HEK293T (cell line): ENCODE measurements around the gene SEMA3D.
A peak's percentile ranks its signal among the peaks of the same experiment; 100 is the strongest.

Experiments
- CTCF ChIA-PET: fragments of 350-600 bp; formaldehyde crosslinking; extraction: SDS; loops from one replicate; lab custom pipeline; 2021; ENCODE audit warnings: antibody characterized with exemption, inconsistent platforms; lab: Yijun Ruan, JAX
- POLR2A ChIA-PET: fragments of 350-600 bp; formaldehyde crosslinking; extraction: SDS; loops from one replicate; lab custom pipeline; 2020; ENCODE audit warnings: antibody characterized with exemption, inconsistent platforms; lab: Yijun Ruan, JAX
- DNase-seq: peaks from one replicate; pipeline ENCODE4 v3.0.0; 2012; ENCODE audit warnings: mixed read lengths; ENCODE audit errors: extremely low spot score
- ARNT ChIP-seq: fragments of 450-650 bp; IDR thresholded peaks from 2 replicates; pipeline ENCODE4 v1.6.1; 2017; ENCODE audit warnings: mild to moderate bottlenecking
- BHLHE40 ChIP-seq: fragments of 450-650 bp; IDR thresholded peaks from 2 replicates; pipeline ENCODE4 v1.6.1; 2016; ENCODE audit warnings: mild to moderate bottlenecking, moderate library complexity, borderline replicate concordance
- CTBP1 ChIP-seq: fragments of 450-650 bp; IDR thresholded peaks from 2 replicates; pipeline ENCODE4 v1.6.1; 2016; ENCODE audit warnings: borderline replicate concordance
- ELF4 ChIP-seq: fragments of 450-650 bp; IDR thresholded peaks from 2 replicates; pipeline ENCODE4 v1.6.1; 2017; ENCODE audit warnings: antibody characterized with exemption
- FOXA1 ChIP-seq: fragments of 450-650 bp; IDR thresholded peaks from 2 replicates; pipeline ENCODE4 v1.6.1; 2016; ENCODE audit warnings: mild to moderate bottlenecking
- FOXK2 ChIP-seq: fragments of 450-650 bp; IDR thresholded peaks from 2 replicates; pipeline ENCODE4 v1.6.1; 2016; ENCODE audit warnings: mild to moderate bottlenecking
- FOXM1 ChIP-seq: fragments of 450-650 bp; IDR thresholded peaks from 2 replicates; pipeline ENCODE4 v1.6.1; 2017; ENCODE audit warnings: mild to moderate bottlenecking, borderline replicate concordance
- HDGF ChIP-seq: fragments of 450-650 bp; IDR thresholded peaks from 2 replicates; pipeline ENCODE4 v1.6.1; 2017; ENCODE audit warnings: antibody characterized with exemption, borderline replicate concordance
- L3MBTL2 ChIP-seq: fragments of 450-650 bp; conservative IDR thresholded peaks from 2 replicates; pipeline ENCODE4 v1.6.1; 2016; ENCODE audit warnings: mild to moderate bottlenecking
- LEF1 ChIP-seq: fragments of 450-650 bp; IDR thresholded peaks from 2 replicates; pipeline ENCODE4 v1.6.1; 2017; ENCODE audit warnings: mild to moderate bottlenecking, borderline replicate concordance
- NFRKB ChIP-seq: fragments of 450-650 bp; IDR thresholded peaks from 2 replicates; pipeline ENCODE4 v1.6.1; 2016; ENCODE audit warnings: mild to moderate bottlenecking, moderate library complexity
- PKNOX1 ChIP-seq: fragments of 450-650 bp; IDR thresholded peaks from 2 replicates; pipeline ENCODE4 v1.6.1; 2016
- SP1 ChIP-seq: fragments of 450-650 bp; IDR thresholded peaks from 2 replicates; pipeline ENCODE4 v1.6.1; 2017
- SUZ12 ChIP-seq: fragments of 450-650 bp; IDR thresholded peaks from 2 replicates; pipeline ENCODE4 v1.6.1; 2016; ENCODE audit warnings: mild to moderate bottlenecking
- TARDBP ChIP-seq: fragments of 450-650 bp; IDR thresholded peaks from 2 replicates; pipeline ENCODE4 v1.6.1; 2016
- ZNF384 ChIP-seq: fragments of 450-650 bp; IDR thresholded peaks from 2 replicates; pipeline ENCODE4 v1.6.1; 2016

The SEMA3D gene

GRCh38 chr7:85167636-85168035, 19.2 kb downstream of the SEMA3D start:
- no peak for DNase-seq
- POLR2A ChIA-PET: no interaction called here
- CTCF ChIA-PET: no interaction called here
- TF ChIP-seq L3MBTL2 (no peak), ZNF384 (no peak), FOXK2 (no peak), SUZ12 (no peak), BHLHE40 (no peak), FOXA1 (no peak), PKNOX1 (no peak)

DNA sequence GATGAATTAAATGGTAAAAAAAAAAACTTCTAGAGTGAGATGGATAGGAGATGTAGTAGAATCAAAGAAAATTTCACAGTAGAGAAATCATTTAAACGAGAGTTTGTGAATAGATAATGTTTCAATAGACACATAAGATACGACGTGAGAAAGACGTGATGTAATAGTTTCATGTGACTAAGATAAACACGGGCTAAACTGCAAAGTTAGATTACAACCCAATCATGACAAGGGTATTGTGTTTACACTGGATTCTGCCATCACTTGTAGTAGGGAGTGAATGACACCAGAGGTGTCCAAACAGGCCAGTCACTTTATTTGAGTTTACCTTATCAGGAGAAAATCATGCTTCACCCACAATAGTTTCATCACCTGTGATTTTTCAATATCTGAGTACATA, 21.6 kb downstream of the SEMA3D start:
- ChIA-PET CTCF (no interaction called here), POLR2A (no interaction called here)
- DNase-seq: no peak
- TF ChIP-seq PKNOX1: no peak
- no peak for TF ChIP-seq SUZ12
- TF ChIP-seq HDGF: no peak
- no peak for TF ChIP-seq LEF1

DNA sequence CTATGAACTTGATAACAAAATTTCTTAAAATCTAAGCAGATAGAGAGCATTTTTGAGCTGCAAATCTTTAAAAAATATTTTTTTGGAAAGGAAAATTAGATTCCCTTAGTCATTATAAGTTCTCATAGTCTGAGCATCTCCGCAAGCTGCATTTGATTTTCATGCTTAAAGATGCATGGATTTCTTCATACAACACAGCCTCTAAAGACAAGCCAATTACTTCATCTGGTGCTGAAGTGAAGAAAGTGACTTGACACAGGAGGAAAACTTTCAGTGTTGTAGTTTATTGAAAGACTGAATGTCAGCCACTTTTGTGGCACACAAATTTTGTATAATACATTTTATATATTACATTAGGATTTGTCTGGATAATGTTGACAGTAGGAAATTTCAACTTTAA, 22.5 kb downstream of the SEMA3D start:
- no peak for TF ChIP-seq LEF1
- TF ChIP-seq HDGF: no peak
- TF ChIP-seq NFRKB: no peak
- TF ChIP-seq ELF4: no peak
- TF ChIP-seq CTBP1: no peak
- no peak for TF ChIP-seq TARDBP
- no peak for TF ChIP-seq FOXA1
- no peak for TF ChIP-seq ARNT
- TF ChIP-seq FOXK2: no peak
- no peak for TF ChIP-seq SUZ12
- TF ChIP-seq SP1: no peak
- TF ChIP-seq FOXM1: no peak
- POLR2A ChIA-PET: no interaction called here
- CTCF ChIA-PET: no interaction called here
- no peak for DNase-seq

DNA sequence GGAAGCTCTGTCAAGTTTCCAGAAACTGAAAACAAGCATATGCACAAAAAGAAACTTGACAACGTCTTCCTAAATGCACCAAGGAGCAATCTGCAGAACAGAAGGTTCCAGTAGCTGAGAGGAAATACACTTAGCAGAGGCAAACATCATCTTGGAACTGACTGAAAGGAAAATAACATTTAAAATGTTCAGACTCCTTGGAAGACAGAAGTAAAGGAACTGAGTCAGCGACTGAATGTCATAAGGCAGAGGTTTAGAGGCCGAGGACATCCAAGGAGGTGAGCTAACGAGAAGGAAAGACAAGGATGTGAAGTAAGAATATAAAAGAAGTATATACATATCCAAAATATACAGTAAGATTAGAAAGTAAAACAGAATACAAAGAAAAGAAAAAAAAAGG, 24.1 kb downstream of the SEMA3D start:
- no peak for DNase-seq
- POLR2A ChIA-PET: no interaction called here
- CTCF ChIA-PET: no interaction called here
- TF ChIP-seq BHLHE40: no peak
- no peak for TF ChIP-seq SUZ12
- no peak for TF ChIP-seq HDGF
- no peak for TF ChIP-seq L3MBTL2
- no peak for TF ChIP-seq PKNOX1
- no peak for TF ChIP-seq FOXM1
- TF ChIP-seq ARNT: no peak
- TF ChIP-seq LEF1: no peak
- no peak for TF ChIP-seq NFRKB
- no peak for TF ChIP-seq ZNF384
- no peak for TF ChIP-seq CTBP1
- no peak for TF ChIP-seq FOXA1
- no peak for TF ChIP-seq ELF4
- no peak for TF ChIP-seq TARDBP
- no peak for TF ChIP-seq FOXK2
- TF ChIP-seq SP1: no peak

GRCh38 chr7:85160223-85160622, 26.6 kb downstream of the SEMA3D start:
- DNase-seq: no peak
- TF ChIP-seq TARDBP (no peak), ARNT (no peak), FOXK2 (no peak), SP1 (no peak), L3MBTL2 (no peak), PKNOX1 (no peak), SUZ12 (no peak), HDGF (no peak)
- ChIA-PET CTCF (no interaction called here), POLR2A (no interaction called here)

DNA sequence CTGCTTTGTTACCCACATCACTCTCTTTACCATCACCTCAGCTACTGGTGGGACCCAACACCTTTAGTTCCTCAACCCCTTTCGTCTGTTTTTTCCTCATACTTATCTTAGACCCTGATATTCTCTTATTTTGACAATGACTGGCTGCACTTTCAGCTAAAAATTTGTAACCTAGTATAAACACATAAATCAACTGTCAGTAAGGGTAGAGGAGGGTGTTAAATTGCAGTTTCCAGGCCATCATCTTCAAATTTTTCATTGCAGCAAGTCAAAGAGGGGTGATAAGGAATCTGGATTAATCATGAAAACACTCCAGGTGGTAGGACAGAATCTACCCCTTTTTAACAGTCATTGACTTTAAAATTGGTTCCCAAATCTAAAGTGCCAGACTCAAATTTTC, 27.9 kb downstream of the SEMA3D start:
- TF ChIP-seq ARNT: no peak
- TF ChIP-seq SP1: no peak
- peak; percentile 90 for TF ChIP-seq PKNOX1
- POLR2A ChIA-PET: interaction anchor here (0.7 kb wide), 1 partner anchor 28 kb away, joined by 3 read pairs; the partner anchor contains the start of gene SEMA3D
- CTCF ChIA-PET: no interaction called here
- no peak for DNase-seq
